ENCODE data around the gene UBE2E3.
"Not testable (repeated sequence)": the region's sequence is repeated elsewhere in the genome, so short reads cannot be mapped to it uniquely, and the experiment has no call there.

UBE2E3 gene

GRCh38 chr2:181077128-181077709, 96.8 kb downstream of the UBE2E3 start:
- DNase-seq: no peak

GRCh38 chr2:181083140-181083539, 102.7 kb downstream of the UBE2E3 start:
- no peak for DNase-seq

GRCh38 chr2:181085734-181086133, 105.3 kb downstream of the UBE2E3 start:
- DNase-seq: no peak

GRCh38 chr2:181091920-181092319, 111.5 kb downstream of the UBE2E3 start:
- not testable (repeated sequence) for DNase-seq

- DNase-seq: no peak
Measured at GRCh38 chr2:181095486-181095885, 115.1 kb downstream of the UBE2E3 start.

GRCh38 chr2:181103659-181104058, 123.3 kb downstream of the UBE2E3 start:
- DNase-seq: no peak

GRCh38 chr2:181104512-181105115, 124.2 kb downstream of the UBE2E3 start:
- DNase-seq: no peak

- no peak for DNase-seq
Measured at GRCh38 chr2:181105562-181105961, 125.2 kb downstream of the UBE2E3 start.

GRCh38 chr2:181106229-181106628, 125.8 kb downstream of the UBE2E3 start:
- DNase-seq: no peak

GRCh38 chr2:181106789-181107627, 126.6 kb downstream of the UBE2E3 start:
- no peak for DNase-seq

- no peak for DNase-seq
Measured at GRCh38 chr2:181107628-181107945, 127.2 kb downstream of the UBE2E3 start.

GRCh38 chr2:181111059-181111458, 130.7 kb downstream of the UBE2E3 start:
- DNase-seq: no peak

- no peak for DNase-seq
Measured at GRCh38 chr2:181112916-181113315, 132.5 kb downstream of the UBE2E3 start.
